COR-L47 (cell line): ENCODE data around the gene PGM2.

ENCODE experiments used
- DNase-seq: peaks from one replicate; lab custom pipeline; 2025; lab: John Stamatoyannopoulos, UW

PGM2 gene

GRCh38 chr4:37864786-37865185 is 38.3 kb downstream of the PGM2 start:
- DNase-seq, result no peak

DNA sequence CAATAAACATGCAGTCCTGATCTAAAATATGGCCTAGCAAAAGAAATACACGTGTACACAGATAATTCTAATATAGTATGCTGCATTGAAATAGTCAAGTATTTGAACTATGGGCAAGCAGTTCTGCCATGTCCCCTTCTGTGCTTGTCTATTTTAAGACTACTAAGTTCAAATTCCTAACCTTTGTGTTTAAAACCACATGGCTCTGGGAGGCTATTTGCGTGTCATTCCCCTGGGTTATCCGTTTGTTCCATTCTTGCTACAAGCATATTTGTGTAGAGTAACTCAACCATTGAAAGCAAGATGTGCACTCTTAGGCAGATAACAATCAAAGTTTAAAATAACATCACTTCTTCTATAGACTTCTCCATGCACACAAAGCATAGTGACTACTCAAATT is 39.0 kb downstream of the PGM2 start:
- no peak for DNase-seq

- DNase-seq, result no peak
These were observed 40.6 kb downstream of the PGM2 start for GRCh38 chr4:37867102-37867501.

DNA sequence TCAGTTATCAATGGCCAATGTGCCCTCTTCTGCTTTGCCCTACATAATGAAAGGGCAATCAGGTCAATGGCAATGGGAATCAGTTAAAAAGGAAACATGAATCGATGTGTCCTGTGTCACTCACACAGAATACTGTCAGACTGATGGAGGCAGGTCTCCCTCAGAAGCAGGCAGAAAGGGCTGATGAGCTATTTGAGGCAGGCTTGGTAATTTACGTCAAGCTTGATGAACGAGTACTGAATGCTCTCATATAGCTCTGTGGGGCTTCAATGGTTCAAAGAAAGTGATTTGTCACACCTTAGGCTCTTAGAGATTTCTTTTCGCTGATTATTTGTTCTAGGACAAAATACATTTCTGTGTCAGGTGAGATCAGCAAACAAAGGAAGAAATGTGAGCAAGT is 41.8 kb downstream of the PGM2 start:
- DNase-seq, result no peak

- DNase-seq, result no peak
These were observed 46.0 kb downstream of the PGM2 start for GRCh38 chr4:37872310-37872988.

GRCh38 chr4:37873386-37873785 is 46.9 kb downstream of the PGM2 start:
- DNase-seq, result no peak

- DNase-seq, result no peak
These were observed 49.7 kb downstream of the PGM2 start for GRCh38 chr4:37876156-37876555.

GRCh38 chr4:37879365-37879764 is 52.9 kb downstream of the PGM2 start:
- DNase-seq, result no peak

DNA sequence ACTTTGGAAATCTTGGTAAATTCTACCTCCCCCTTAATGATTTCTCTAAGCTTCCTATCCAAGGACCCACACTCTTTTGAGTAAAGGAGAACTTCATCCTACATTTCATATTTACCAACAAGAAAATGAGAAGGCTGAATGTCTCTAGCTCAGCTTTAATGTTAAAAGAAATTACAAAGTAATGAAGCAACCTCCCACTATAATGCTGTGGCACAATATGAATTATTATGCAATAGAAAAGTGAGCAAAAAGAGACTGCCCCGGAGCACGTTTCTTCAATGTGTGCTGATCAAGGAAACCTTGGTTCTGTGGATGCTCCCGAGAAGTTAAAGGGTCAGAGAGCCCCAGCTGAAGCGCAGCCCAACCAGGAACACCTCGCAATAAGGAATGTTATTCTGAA is 55.3 kb downstream of the PGM2 start:
- DNase-seq, result no peak

- no peak for DNase-seq
These were observed 56.3 kb downstream of the PGM2 start for GRCh38 chr4:37882665-37883296.

- DNase-seq, result no peak
These were observed 58.5 kb downstream of the PGM2 start for GRCh38 chr4:37884855-37885487.

DNA sequence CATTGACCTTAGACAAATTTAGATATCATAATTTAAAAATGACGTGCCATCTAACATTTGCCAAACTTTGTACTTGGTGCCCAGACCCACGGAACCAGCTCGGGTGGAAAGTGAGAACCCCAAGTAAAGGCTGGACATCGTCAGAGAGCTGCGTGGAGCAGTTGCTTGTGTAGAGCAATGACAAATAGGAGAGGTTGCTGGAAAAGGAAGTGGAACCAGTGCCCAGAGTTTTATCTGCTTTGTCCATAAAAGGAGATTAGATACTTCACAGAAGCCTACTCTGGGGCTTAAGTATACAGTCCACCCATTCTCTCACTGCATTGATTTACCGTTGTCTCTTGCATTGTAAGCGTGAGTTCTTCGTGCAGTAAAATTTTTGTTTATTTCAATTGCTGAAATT is 59.0 kb downstream of the PGM2 start:
- DNase-seq, result no peak

- peak; percentile 58 for DNase-seq
These were observed 63.6 kb downstream of the PGM2 start for GRCh38 chr4:37889849-37890800.

DNA sequence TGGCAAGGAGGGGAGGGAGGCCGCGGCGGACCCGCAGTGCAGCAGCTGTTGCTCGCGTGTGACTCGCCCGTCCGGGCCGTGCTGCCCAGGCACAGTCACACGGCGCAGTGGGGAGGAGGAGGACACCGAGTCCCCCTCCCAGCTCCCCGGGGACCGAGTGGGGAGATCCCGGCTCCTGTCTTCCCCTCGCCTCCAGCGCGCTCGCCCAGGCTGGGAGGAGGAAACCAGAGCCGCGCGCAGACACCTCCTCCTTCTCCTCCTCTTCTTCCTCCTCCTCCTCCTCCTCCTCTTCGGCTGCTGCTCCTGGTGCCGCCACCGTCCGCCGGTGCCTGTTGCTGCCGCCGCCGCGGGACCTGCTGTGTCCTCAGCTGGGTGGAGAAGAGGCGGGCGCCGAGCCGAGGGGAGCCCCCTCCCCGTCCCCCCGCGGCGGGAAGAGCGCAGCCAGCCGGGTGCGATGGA is 64.3 kb downstream of the PGM2 start, which contains the start of gene TBC1D1:
TSS of gene TBC1D1 (plus strand) at position 284 of the 459 bp plus-strand sequence. CDS start 11,012 bp downstream, outside the sequence.
- peak; percentile 58 for DNase-seq

GRCh38 chr4:37891260-37892159 is 65.0 kb downstream of the PGM2 start:
- peak; percentile 53 for DNase-seq

- no peak for DNase-seq
These were observed 66.2 kb downstream of the PGM2 start for GRCh38 chr4:37892641-37893040.

GRCh38 chr4:37893164-37893563 is 66.7 kb downstream of the PGM2 start:
- no peak for DNase-seq

- DNase-seq, result no peak
These were observed 68.8 kb downstream of the PGM2 start for GRCh38 chr4:37895271-37895670.

DNA sequence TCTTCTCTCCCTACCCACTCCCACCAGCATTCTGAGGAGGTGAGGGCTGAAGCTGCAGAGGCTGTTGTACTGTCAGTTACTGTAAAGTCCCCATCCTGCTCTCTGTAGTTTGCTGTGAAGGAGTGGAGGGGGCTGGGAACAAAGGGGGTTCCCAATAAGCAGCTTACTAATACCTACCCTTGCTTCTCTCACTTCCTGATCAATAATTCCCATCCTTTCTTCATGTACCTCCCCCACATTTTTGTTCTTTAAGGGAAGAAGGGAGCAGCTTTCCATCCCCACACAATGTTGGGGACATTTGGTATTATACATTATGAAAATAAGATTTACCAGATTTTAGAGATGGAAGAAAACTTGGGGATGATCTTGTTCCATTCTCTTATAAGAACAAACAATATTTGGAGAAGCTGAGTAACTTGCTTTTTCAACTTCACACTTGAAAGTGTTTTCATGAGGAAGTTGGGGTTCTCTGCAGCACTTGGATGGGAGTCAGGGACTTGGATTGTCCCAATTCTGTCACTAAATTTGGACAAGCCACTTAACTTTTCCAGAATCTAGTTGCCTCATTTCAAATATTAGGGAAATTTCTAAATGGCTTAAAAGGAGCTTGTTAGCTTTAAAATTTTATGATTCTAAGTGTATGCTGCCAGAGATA is 69.8 kb downstream of the PGM2 start:
- no peak for DNase-seq

DNA sequence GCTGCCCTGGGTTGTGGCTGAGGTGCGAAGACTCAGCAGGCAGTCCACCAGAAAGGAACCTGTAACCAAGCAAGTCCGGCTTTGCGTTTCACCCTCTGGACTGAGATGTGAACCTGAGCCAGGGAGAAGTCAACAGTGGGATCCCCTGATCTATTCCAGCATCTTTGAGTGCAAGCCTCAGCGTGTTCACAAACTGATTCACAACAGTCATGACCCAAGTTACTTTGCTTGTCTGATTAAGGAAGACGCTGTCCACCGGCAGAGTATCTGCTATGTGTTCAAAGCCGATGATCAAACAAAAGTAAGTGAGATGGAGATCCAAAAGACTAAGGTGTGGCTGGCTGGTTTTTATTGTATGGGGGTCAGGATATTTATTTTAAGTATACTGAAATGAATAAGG is 75.7 kb downstream of the PGM2 start:
- no peak for DNase-seq
